SU-DHL-6 (cell line): ENCODE measurements around the gene ASH1L.

Experiments
- CTCF ChIP-seq: fragments of 200-600 bp; sonication (generic); IDR thresholded peaks from one replicate; pipeline ENCODE4 v1.5.1; 2017; ENCODE audit warnings: antibody characterized with exemption, mild to moderate bottlenecking, low read length, moderate library complexity; ENCODE audit not compliant: insufficient read depth, poor library complexity, severe bottlenecking
- EZH2phosphoT487 ChIP-seq: fragments of 200-600 bp; sonication (generic), shearing (Covaris generic); conservative IDR thresholded peaks from 2 replicates; pipeline ENCODE4 v1.6.1; 2018; ENCODE audit warnings: mild to moderate bottlenecking, antibody characterized with exemption, low read length, moderate library complexity, mixed read lengths

GRCh38 chr1:155457266-155457665 lies 105.3 kb downstream of the ASH1L start:
- TF ChIP-seq CTCF (no peak), EZH2phosphoT487 (no peak)
